Measurements from ENCODE around the gene SLC30A3.

Gene SLC30A3

GRCh38 chr2:27247893-27248292, 15.0 kb downstream of the SLC30A3 start:
- Histone ChIP-seq H3K27ac (no peak overlapping the region), H3K9ac (ENCODE audit: insufficient read length) (no peak overlapping the region), H3K4me3 (no peak overlapping the region), H3K9me3 (ENCODE audit: low read depth, low read length) (no peaks in the 10 kb centered on the region), H3K36me3 (ENCODE audit: insufficient read depth, low read length) (peaks cover 21% of the 10 kb centered on the region)
- DNase-seq (ENCODE audit: low read depth, low spot score): no peak
- TF ChIP-seq POLR2AphosphoS5 (IDR thresholded peaks at IDR 0.05; ENCODE audit: borderline replicate concordance, low read depth, low read length) (no peak), FOXP2 (optimal IDR thresholded peaks at IDR 0.05; ENCODE audit: control extremely low read depth, extremely low read length, insufficient read depth) (no peak), EZH2 (IDR thresholded peaks at IDR 0.05) (no peak)

- Histone ChIP-seq H3K9ac (ENCODE audit: insufficient read length) (no peak overlapping the region), H3K9me3 (ENCODE audit: low read depth, low read length) (no peaks in the 10 kb centered on the region), H3K36me3 (ENCODE audit: insufficient read depth, low read length) (peaks cover 44% of the 10 kb centered on the region), H3K4me3 (no peak overlapping the region), H3K27ac (peak overlapping the region; percentile 70)
- TF ChIP-seq POLR2AphosphoS5 (IDR thresholded peaks at IDR 0.05; ENCODE audit: borderline replicate concordance, low read depth, low read length): no peak
- no peak for TF ChIP-seq FOXP2 (optimal IDR thresholded peaks at IDR 0.05; ENCODE audit: control extremely low read depth, extremely low read length, insufficient read depth)
- no peak for TF ChIP-seq EZH2 (IDR thresholded peaks at IDR 0.05)
- DNase-seq (ENCODE audit: low read depth, low spot score): no peak
Measured at GRCh38 chr2:27245626-27246025, 17.2 kb downstream of the SLC30A3 start.

- peak overlapping the region; percentile 70 for H3K27ac ChIP-seq
- no peak for TF ChIP-seq FOXP2 (optimal IDR thresholded peaks at IDR 0.05; ENCODE audit: control extremely low read depth, extremely low read length, insufficient read depth)
- no peak for TF ChIP-seq EZH2 (IDR thresholded peaks at IDR 0.05)
- TF ChIP-seq POLR2AphosphoS5 (IDR thresholded peaks at IDR 0.05; ENCODE audit: borderline replicate concordance, low read depth, low read length): no peak
- peaks cover 49% of the 10 kb centered on the region for H3K36me3 ChIP-seq (ENCODE audit: insufficient read depth, low read length)
Measured at GRCh38 chr2:27245116-27245515, 17.7 kb downstream of the SLC30A3 start.

DNA sequence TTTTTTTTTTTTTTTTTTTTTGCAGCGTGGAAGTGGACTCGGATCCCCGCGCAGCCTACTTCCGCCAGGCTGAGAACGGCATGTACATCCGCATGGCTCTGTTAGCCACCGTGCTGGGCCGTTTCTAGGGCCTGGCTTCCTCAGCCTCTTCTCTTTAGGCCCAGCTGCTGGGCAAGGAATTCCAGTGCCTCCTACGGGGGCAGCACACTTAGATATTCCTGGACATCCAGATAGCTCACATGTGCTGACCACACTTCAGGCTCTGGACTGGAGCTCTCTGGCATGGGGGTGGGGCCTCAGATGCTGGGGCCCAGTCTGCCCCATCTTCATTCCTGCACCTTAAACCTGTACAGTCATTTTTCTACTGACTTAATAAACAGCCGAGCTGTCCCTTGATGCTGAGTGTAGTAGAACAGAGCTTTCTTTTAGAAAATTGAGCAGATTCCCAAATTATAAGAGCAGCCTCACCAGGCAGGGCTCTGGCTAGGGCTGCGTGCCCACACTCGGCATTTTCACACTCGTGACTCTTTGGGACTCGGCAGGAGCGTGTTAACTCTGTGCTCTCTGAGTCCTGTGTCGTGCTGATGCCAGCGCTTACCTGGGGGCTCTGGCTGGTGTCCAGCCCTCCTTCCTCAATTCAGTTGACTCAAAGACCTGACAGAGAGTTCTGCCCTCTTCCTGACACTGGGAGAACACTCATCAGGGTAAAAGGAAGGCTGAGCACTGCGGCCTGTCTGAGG, 19.3 kb downstream of the SLC30A3 start:
- Histone ChIP-seq H3K9me3 (ENCODE audit: low read depth, low read length) (no peaks in the 10 kb centered on the region), H3K27ac (no peak overlapping the region), H3K36me3 (ENCODE audit: insufficient read depth, low read length) (peaks cover 64% of the 10 kb centered on the region), H3K9ac (ENCODE audit: insufficient read length) (no peak overlapping the region), H3K4me3 (no peak overlapping the region)
- TF ChIP-seq FOXP2 (optimal IDR thresholded peaks at IDR 0.05; ENCODE audit: control extremely low read depth, extremely low read length, insufficient read depth): no peak
- no peak for TF ChIP-seq EZH2 (IDR thresholded peaks at IDR 0.05)
- TF ChIP-seq POLR2AphosphoS5 (IDR thresholded peaks at IDR 0.05; ENCODE audit: borderline replicate concordance, low read depth, low read length): no peak
- DNase-seq (ENCODE audit: low read depth, low spot score): no peak

More at GRCh38 chr2:27245116-27245515, 17.7 kb downstream of the SLC30A3 start:
- Histone ChIP-seq H3K9me3 (ENCODE audit: low read depth, low read length) (no peaks in the 10 kb centered on the region), H3K9ac (ENCODE audit: insufficient read length) (no peak overlapping the region), H3K4me3 (no peak overlapping the region)
- DNase-seq (ENCODE audit: low read depth, low spot score): no peak

- no peak for DNase-seq (ENCODE audit: low read depth, low spot score)
- H3K36me3 ChIP-seq (ENCODE audit: insufficient read depth, low read length): peaks cover 74% of the 10 kb centered on the region
- TF ChIP-seq FOXP2 (optimal IDR thresholded peaks at IDR 0.05; ENCODE audit: control extremely low read depth, extremely low read length, insufficient read depth) (no peak), EZH2 (IDR thresholded peaks at IDR 0.05) (no peak), POLR2AphosphoS5 (IDR thresholded peaks at IDR 0.05; ENCODE audit: borderline replicate concordance, low read depth, low read length) (no peak)
- H3K27ac ChIP-seq: no peak overlapping the region
- H3K9ac ChIP-seq (ENCODE audit: insufficient read length): no peak overlapping the region
- H3K9me3 ChIP-seq (ENCODE audit: low read depth, low read length): no peaks in the 10 kb centered on the region
- no peak overlapping the region for H3K4me3 ChIP-seq
Measured at GRCh38 chr2:27242614-27242951, 20.3 kb downstream of the SLC30A3 start.

DNA sequence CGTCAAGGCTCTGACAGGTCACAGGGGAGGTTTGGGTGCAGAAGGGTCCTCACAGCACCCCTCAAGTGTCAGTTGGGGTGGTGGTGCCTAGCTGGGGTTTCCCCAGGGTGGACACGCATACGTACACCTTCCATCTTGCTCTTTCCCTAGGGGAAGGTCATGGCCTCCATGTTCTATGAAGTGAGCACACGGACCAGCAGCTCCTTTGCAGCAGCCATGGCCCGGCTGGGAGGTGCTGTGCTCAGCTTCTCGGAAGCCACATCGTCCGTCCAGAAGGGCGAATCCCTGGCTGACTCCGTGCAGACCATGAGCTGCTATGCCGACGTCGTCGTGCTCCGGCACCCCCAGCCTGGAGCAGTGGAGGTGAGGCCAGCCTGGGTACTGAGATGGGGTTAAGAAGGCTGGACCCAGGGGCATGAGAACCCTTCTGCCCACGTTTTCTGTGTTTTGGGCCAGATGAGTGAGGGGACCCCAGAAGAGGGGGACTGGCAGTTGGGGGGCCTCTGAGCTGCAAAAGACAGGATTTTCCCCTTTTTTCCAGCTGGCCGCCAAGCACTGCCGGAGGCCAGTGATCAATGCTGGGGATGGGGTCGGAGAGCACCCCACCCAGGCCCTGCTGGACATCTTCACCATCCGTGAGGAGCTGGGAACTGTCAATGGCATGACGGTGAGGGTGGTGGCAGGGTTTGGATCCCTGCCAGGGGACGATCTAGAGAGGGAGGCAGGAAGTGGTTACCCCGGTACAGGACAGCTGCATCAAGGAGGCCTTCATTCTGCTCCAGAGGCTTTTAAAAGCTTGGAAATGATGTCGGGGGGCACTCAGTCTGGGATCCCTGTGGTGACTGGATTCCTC, 20.9 kb downstream of the SLC30A3 start:
- no peak for DNase-seq (ENCODE audit: low read depth, low spot score)
- Histone ChIP-seq H3K9ac (ENCODE audit: insufficient read length) (no peak overlapping the region), H3K9me3 (ENCODE audit: low read depth, low read length) (no peaks in the 10 kb centered on the region), H3K27ac (no peak overlapping the region), H3K4me3 (no peak overlapping the region), H3K36me3 (ENCODE audit: insufficient read depth, low read length) (peaks cover 80% of the 10 kb centered on the region)
- TF ChIP-seq EZH2 (IDR thresholded peaks at IDR 0.05) (no peak), POLR2AphosphoS5 (IDR thresholded peaks at IDR 0.05; ENCODE audit: borderline replicate concordance, low read depth, low read length) (0 out of 2 replicates have a peak, but pooled peaks have one; percentile 2), FOXP2 (optimal IDR thresholded peaks at IDR 0.05; ENCODE audit: control extremely low read depth, extremely low read length, insufficient read depth) (no peak)

DNA sequence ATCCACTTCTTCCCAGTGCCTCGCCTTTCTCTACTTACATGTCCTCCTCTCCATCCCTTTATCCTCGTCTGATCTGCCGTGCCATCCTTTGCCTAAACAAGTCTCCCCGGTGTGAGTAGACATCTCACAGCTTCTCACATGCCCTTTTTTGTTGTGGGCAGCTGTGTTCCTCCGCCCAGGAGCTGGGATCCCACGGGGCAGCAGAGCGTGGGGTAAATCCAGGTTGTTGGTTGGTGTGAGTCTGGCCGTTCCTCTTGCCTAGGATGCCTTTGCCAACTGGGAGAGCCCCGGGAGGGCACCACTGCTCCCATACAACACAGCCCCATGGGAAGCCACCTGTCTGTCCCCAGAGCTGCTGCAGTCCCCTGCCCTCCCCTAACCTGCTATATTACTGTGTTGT, 22.4 kb downstream of the SLC30A3 start:
- Histone ChIP-seq H3K9ac (ENCODE audit: insufficient read length) (no peak overlapping the region), H3K9me3 (ENCODE audit: low read depth, low read length) (no peaks in the 10 kb centered on the region), H3K27ac (no peak overlapping the region), H3K36me3 (ENCODE audit: insufficient read depth, low read length) (peaks cover 96% of the 10 kb centered on the region), H3K4me3 (no peak overlapping the region)
- TF ChIP-seq POLR2AphosphoS5 (IDR thresholded peaks at IDR 0.05; ENCODE audit: borderline replicate concordance, low read depth, low read length): no peak
- TF ChIP-seq EZH2 (IDR thresholded peaks at IDR 0.05): no peak
- no peak for TF ChIP-seq FOXP2 (optimal IDR thresholded peaks at IDR 0.05; ENCODE audit: control extremely low read depth, extremely low read length, insufficient read depth)
- DNase-seq (ENCODE audit: low read depth, low spot score): no peak

GRCh38 chr2:27238976-27239375, 23.9 kb downstream of the SLC30A3 start:
- Histone ChIP-seq H3K4me3 (no peak overlapping the region), H3K9ac (ENCODE audit: insufficient read length) (no peak overlapping the region), H3K36me3 (ENCODE audit: insufficient read depth, low read length) (peaks cover 100% of the 10 kb centered on the region), H3K9me3 (ENCODE audit: low read depth, low read length) (no peaks in the 10 kb centered on the region), H3K27ac (no peak overlapping the region)
- no peak for DNase-seq (ENCODE audit: low read depth, low spot score)
- TF ChIP-seq EZH2 (IDR thresholded peaks at IDR 0.05) (no peak), POLR2AphosphoS5 (IDR thresholded peaks at IDR 0.05; ENCODE audit: borderline replicate concordance, low read depth, low read length) (no peak), FOXP2 (optimal IDR thresholded peaks at IDR 0.05; ENCODE audit: control extremely low read depth, extremely low read length, insufficient read depth) (no peak)
